ENCODE results near the gene FRS2. TPM values are rescaled to one million over a fixed set of nuclear protein-coding genes. Genes with fewer than 3 reads are reported as not detected.

FRS2 gene
- total RNA-seq, 1 experiment from 2014 or later: 28.1 TPM

DNA sequence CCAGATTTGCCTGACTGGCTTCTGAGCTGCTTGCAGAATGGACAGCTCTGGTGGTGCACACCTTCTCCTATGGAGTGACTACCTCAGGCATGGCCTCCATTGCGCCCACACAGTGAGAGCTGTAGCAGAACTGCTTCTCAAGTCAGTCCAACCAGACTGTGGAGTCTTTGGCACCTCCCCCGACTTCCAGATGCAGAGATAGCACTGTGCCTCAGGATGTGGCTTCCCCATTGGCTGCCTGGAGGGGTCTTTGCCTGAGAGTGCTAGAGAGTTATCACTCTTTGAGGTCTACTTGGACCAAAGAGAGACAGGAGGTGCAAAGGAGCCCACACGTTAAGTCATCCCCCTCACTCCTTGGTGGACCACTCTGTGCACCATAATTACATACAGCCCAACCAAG, 44.8 kb upstream of the FRS2 start:
- no TSS peak for BruUV-seq (replicated peaks)
- no peaks in the 10 kb centered on the region for H3K4me1 Mint-ChIP-seq (ENCODE audit: insufficient read depth, unreplicated experiment)
- POLR2A ChIA-PET: no interaction called here
- no peak overlapping the region for H3K4me3 Mint-ChIP-seq (ENCODE audit: unreplicated experiment)
- intact Hi-C loops (cut with micrococcal nuclease): no loop called here
- H3K27me3 Mint-ChIP-seq (ENCODE audit: insufficient read depth, unreplicated experiment): no peaks in the 10 kb centered on the region
- no peaks in the 10 kb centered on the region for H3K9me3 Mint-ChIP-seq (ENCODE audit: unreplicated experiment)
- no peak for TF ChIP-seq CTCF (IDR thresholded peaks at IDR 0.05; ENCODE audit: unreplicated experiment)
- no peaks in the 10 kb centered on the region for H3K36me3 Mint-ChIP-seq (ENCODE audit: insufficient read depth, unreplicated experiment)
- H3K27ac Mint-ChIP-seq (ENCODE audit: low read depth, unreplicated experiment): no peak overlapping the region
- CTCF ChIA-PET: no interaction called here
- no peak for DNase-seq (ENCODE audit: unreplicated experiment)

DNA sequence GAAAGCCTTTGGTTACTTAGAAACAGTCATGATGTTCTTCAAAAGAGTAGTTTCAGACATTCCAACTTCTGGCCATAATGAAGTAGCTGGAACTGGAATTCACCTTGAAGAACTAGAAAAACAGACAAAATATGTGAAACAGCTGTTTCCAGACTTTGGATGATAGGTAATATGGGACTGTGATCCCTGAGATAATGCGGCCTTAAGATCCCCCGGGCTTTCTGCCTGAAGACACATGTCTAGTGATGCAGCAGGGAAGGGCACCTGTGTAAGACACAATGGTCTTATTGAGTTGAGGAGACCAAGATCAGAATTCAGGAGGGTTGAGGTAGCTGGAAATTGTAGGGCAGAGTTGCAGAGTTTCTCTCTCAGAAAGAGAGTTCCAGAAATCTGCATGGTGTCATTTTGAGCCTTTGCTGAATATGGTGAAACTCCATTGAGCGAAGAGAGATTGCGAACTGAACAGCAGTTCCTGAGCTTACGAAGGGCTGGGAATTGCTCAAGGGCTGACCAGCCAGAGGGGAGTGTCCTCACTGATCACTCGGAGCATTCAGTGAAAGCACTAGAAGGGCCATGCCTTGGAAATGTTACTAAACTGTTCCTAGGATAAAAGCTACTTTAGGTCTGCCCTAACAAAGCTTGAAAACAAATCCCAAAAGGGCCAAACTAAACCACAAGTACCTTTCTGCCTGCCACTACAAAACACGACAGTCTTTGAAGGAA, 41.7 kb upstream of the FRS2 start:
- no peak for DNase-seq (ENCODE audit: unreplicated experiment)
- BruUV-seq (replicated peaks): no TSS peak
- no peak overlapping the region for H3K27ac Mint-ChIP-seq (ENCODE audit: low read depth, unreplicated experiment)
- ChIA-PET POLR2A (interaction anchor here (1.2 kb wide), 1 partner anchor 141 kb away, joined by 4 read pairs; no protein-coding TSS in a partner anchor), CTCF (no interaction called here)
- intact Hi-C loops (cut with micrococcal nuclease): no loop called here
- TF ChIP-seq CTCF (IDR thresholded peaks at IDR 0.05; ENCODE audit: unreplicated experiment): no peak
- H3K27me3 Mint-ChIP-seq (ENCODE audit: insufficient read depth, unreplicated experiment): no peaks in the 10 kb centered on the region
- no peaks in the 10 kb centered on the region for H3K9me3 Mint-ChIP-seq (ENCODE audit: unreplicated experiment)
- no peaks in the 10 kb centered on the region for H3K36me3 Mint-ChIP-seq (ENCODE audit: insufficient read depth, unreplicated experiment)
- H3K4me3 Mint-ChIP-seq (ENCODE audit: unreplicated experiment): no peak overlapping the region
- H3K4me1 Mint-ChIP-seq (ENCODE audit: insufficient read depth, unreplicated experiment): no peaks in the 10 kb centered on the region

- Mint-ChIP-seq H3K36me3 (ENCODE audit: insufficient read depth, unreplicated experiment) (peaks cover 5% of the 10 kb centered on the region), H3K4me1 (ENCODE audit: insufficient read depth, unreplicated experiment) (no peaks in the 10 kb centered on the region), H3K9me3 (ENCODE audit: unreplicated experiment) (peaks cover 6% of the 10 kb centered on the region), H3K4me3 (ENCODE audit: unreplicated experiment) (no peak overlapping the region), H3K27me3 (ENCODE audit: insufficient read depth, unreplicated experiment) (no peaks in the 10 kb centered on the region), H3K27ac (ENCODE audit: low read depth, unreplicated experiment) (no peak overlapping the region)
- TF ChIP-seq CTCF (IDR thresholded peaks at IDR 0.05; ENCODE audit: unreplicated experiment): no peak
- BruUV-seq (replicated peaks): no TSS peak
- ChIA-PET CTCF (interaction anchor here (0.6 to 1.4 kb wide), 2 partner anchors 17 to 335 kb away, joined by 3 read pairs; no protein-coding TSS in a partner anchor), POLR2A (no interaction called here)
- intact Hi-C loops (cut with micrococcal nuclease): no loop called here
- DNase-seq (ENCODE audit: unreplicated experiment): no peak
Measured at GRCh38 chr12:69430942-69431590, 39.1 kb upstream of the FRS2 start.

DNA sequence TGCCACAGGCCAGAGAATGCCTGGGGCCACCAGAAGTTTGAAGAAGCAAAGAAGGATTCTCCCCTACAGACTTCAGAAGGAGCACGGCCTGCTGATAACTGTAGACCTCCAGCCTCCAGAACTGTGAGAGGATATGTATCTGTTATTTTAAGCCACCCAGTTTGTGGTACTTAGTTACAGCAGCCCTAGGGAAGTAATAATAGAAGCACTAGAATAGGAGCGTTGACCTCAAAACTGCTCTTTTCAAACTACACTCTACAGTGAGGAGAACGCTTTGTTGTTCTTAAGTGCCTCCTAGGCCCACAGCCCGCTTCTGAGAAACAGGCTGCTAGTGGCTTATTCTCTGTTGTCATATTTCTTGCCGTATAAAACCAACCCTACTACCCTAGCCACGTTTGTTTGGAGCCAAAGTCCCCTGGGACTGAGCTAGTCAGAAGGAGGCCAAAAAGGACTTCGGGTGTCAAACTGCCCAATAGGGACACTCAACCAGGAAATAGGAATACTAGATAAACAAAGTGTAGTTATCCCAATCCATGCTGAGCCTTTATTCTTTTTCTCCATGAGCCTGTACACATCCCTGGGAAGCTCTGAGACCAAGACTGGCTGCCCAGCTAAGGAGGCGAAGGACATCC, 38.5 kb upstream of the FRS2 start:
- peaks cover 5% of the 10 kb centered on the region for H3K36me3 Mint-ChIP-seq (ENCODE audit: insufficient read depth, unreplicated experiment)
- no peaks in the 10 kb centered on the region for H3K4me1 Mint-ChIP-seq (ENCODE audit: insufficient read depth, unreplicated experiment)
- CTCF ChIA-PET: interaction anchor here (0.6 to 1.4 kb wide), 2 partner anchors 18 to 335 kb away, joined by 3 read pairs; no protein-coding TSS in a partner anchor
- no TSS peak for BruUV-seq (replicated peaks)
- no peak for DNase-seq (ENCODE audit: unreplicated experiment)
- intact Hi-C loops (cut with micrococcal nuclease): no loop called here
- H3K27ac Mint-ChIP-seq (ENCODE audit: low read depth, unreplicated experiment): no peak overlapping the region
- POLR2A ChIA-PET: no interaction called here
- H3K9me3 Mint-ChIP-seq (ENCODE audit: unreplicated experiment): peaks cover 6% of the 10 kb centered on the region
- H3K27me3 Mint-ChIP-seq (ENCODE audit: insufficient read depth, unreplicated experiment): no peaks in the 10 kb centered on the region
- TF ChIP-seq CTCF (IDR thresholded peaks at IDR 0.05; ENCODE audit: unreplicated experiment): no peak
- no peak overlapping the region for H3K4me3 Mint-ChIP-seq (ENCODE audit: unreplicated experiment)

Measured in MCF 10A (cell line).